Hepatocyte (in vitro differentiated cells): ENCODE data around the gene ZNF614.

Experiments used
- CTCF ChIP-seq: fragments of 200-600 bp; sonication (generic); IDR thresholded peaks from 2 replicates; pipeline ENCODE4 v1.5.1; 2016; ENCODE audit warnings: antibody characterized with exemption, mild to moderate bottlenecking; ENCODE audit not compliant: poor library complexity
- EZH2 ChIP-seq: fragments of 200-600 bp; sonication (generic); IDR thresholded peaks from 2 replicates; pipeline ENCODE4 v1.6.1; 2016; ENCODE audit warnings: antibody characterized with exemption, mild to moderate bottlenecking, borderline replicate concordance
- EZH2phosphoT487 ChIP-seq: fragments of 200-600 bp; sonication (generic); IDR thresholded peaks from one replicate; pipeline ENCODE4 v1.6.1; 2018; ENCODE audit warnings: antibody characterized with exemption, mild to moderate bottlenecking, low read depth, moderate library complexity; ENCODE audit not compliant: unreplicated experiment, severe bottlenecking

- TF ChIP-seq EZH2 (no peak), CTCF (no peak), EZH2phosphoT487 (no peak)
Measured at GRCh38 chr19:52034051-52034728, 6.0 kb upstream of the ZNF614 start.
